HCT116 (cell line): Measurements from ENCODE around the gene CDKAL1. TPM values are rescaled to one million over a fixed set of nuclear protein-coding genes. Genes with fewer than 3 reads are reported as not detected.

Experiments used
- ATAC-seq: fragments of 200-7000 bp; cut with Tn5 transposase; 2 replicates; pipeline ENCODE4 v1.9.1; 2020; ENCODE audit warnings: mild to moderate bottlenecking, moderate library complexity
- BruUV-seq: library from RNA; stranded (reverse); fragments of 400-500 nt; replicated peaks from 2 replicates; lab custom pipeline; 2021; lab: Mats Ljungman, UMichigan
- CTCF ChIA-PET: fragments of 300-600 bp; sonication (Branson Sonifier 250); formaldehyde crosslinking; loops from one replicate; lab custom pipeline; 2021; ENCODE audit warnings: antibody characterized with exemption; lab: Charles Lee
- POLR2A ChIA-PET: fragments of 300-600, 350-600 bp; sonication (Branson Sonifier 250); formaldehyde crosslinking; loops from one replicate; lab custom pipeline; 2021; ENCODE audit warnings: antibody characterized with exemption; lab: Charles Lee
- RAD21 ChIA-PET, 2 experiments: fragments of 300-600 bp; sonication (Branson Sonifier 250); formaldehyde crosslinking; loops; one replicate each; lab custom pipeline; 2023; ENCODE audit warnings: low total read pairs in 2 of 2; ENCODE audit not compliant: uncharacterized antibody in 2 of 2, unreplicated experiment in 2 of 2, low non-redundant PET in 1 of 2; lab: Charles Lee
- DNase-seq: peaks from one replicate; pipeline ENCODE4 v3.0.0-alpha.2; 2010; ENCODE audit warnings: low read depth, low spot score
- H2AFZ ChIP-seq: fragments of 200-600 bp; shearing (Covaris generic), sonication (generic); 2 replicates; pipeline ENCODE4 v1.6.1; 2017; ENCODE audit warnings: low read depth, mixed run types, mixed read lengths, antibody characterized with exemption, low read length; ENCODE audit not compliant: poor library complexity, severe bottlenecking
- H3K27ac ChIP-seq: 2 replicates; pipeline ENCODE4 v1.5.1; 2012; ENCODE audit warnings: low read depth, low read length
- H3K27me3 ChIP-seq: fragments of 200-600 bp; sonication (generic); 2 replicates; pipeline ENCODE4 v1.6.1; 2016; ENCODE audit warnings: mixed run types, low read length, mixed read lengths; ENCODE audit not compliant: insufficient read depth
- H3K36me3 ChIP-seq, 2 experiments: fragments of 200-500 bp in 1 of 2; fragments of 200-600 bp in 1 of 2; sonication (Bioruptor generic) in 1 of 2; sonication (generic) in 1 of 2; 2 replicates each; pipeline versions ENCODE4 v1.5.1 to v1.6.1; 2014 to 2016; ENCODE audit warnings: low read length in 2 of 2, inconsistent platforms in 1 of 2, mixed read lengths in 1 of 2, mixed run types in 1 of 2; ENCODE audit not compliant: insufficient read depth in 2 of 2, control insufficient read depth in 1 of 2
- H3K4me1 ChIP-seq, 2 experiments: fragments of 200-600 bp in 1 of 2; sonication (generic) in 1 of 2; 2 replicates each; pipeline versions ENCODE4 v1.5.1 to v1.6.1; 2012 to 2017; ENCODE audit warnings: low read length in 2 of 2, inconsistent platforms in 1 of 2, mild to moderate bottlenecking in 1 of 2, mixed read lengths in 1 of 2, mixed run types in 1 of 2, moderate library complexity in 1 of 2; ENCODE audit not compliant: insufficient read depth in 2 of 2, control insufficient read depth in 1 of 2
- H3K4me2 ChIP-seq: fragments of 200-600 bp; sonication (generic); 2 replicates; pipeline ENCODE4 v1.6.1; 2017; ENCODE audit warnings: mixed run types, low read length, mixed read lengths
- H3K4me3 ChIP-seq, 2 experiments: fragments of 200-600 bp in 1 of 2; sonication (generic) in 1 of 2; replicated peaks in 1 of 2; 2 replicates each; pipeline ENCODE4 v1.5.1; 2011 to 2016; ENCODE audit warnings: low read length in 2 of 2, control low read depth in 1 of 2, low read depth in 1 of 2, mild to moderate bottlenecking in 1 of 2, mixed read lengths in 1 of 2, mixed run types in 1 of 2
- H3K79me2 ChIP-seq: fragments of 200-600 bp; sonication (generic); 2 replicates; pipeline ENCODE4 v1.6.1; 2017; ENCODE audit warnings: mild to moderate bottlenecking, mixed run types, low read length, moderate library complexity, mixed read lengths; ENCODE audit not compliant: insufficient read depth
- H3K9ac ChIP-seq: fragments of 200-600 bp; sonication (generic); 2 replicates; pipeline ENCODE4 v1.6.1; 2016; ENCODE audit warnings: low read length, mixed read lengths
- H3K9me2 ChIP-seq: fragments of 200-600 bp; sonication (generic), shearing (Covaris generic); 2 replicates; pipeline ENCODE4 v1.6.1; 2017; ENCODE audit warnings: mixed run types, mild to moderate bottlenecking, moderate library complexity; ENCODE audit not compliant: insufficient read depth
- H3K9me3 ChIP-seq, 2 experiments: fragments of 200-500 bp in 1 of 2; fragments of 200-600 bp in 1 of 2; sonication (Bioruptor generic) in 1 of 2; sonication (generic) in 1 of 2; 2 replicates each; pipeline ENCODE4 v1.6.1; 2014 to 2017; ENCODE audit warnings: low read length in 2 of 2, mixed read lengths in 2 of 2, inconsistent platforms in 1 of 2, low read depth in 1 of 2, mild to moderate bottlenecking in 1 of 2, mixed run types in 1 of 2, moderate library complexity in 1 of 2; ENCODE audit not compliant: control insufficient read depth in 1 of 2, insufficient read depth in 1 of 2
- H4K20me1 ChIP-seq: fragments of 200-600 bp; sonication (generic), shearing (Covaris generic); 2 replicates; pipeline ENCODE4 v1.6.1; 2017; ENCODE audit warnings: mixed run types, mild to moderate bottlenecking, moderate library complexity; ENCODE audit not compliant: insufficient read depth
- CBX3 ChIP-seq: IDR thresholded peaks from 2 replicates; pipeline ENCODE4 v1.6.1; 2012; ENCODE audit warnings: low read depth
- ELF1 ChIP-seq: IDR thresholded peaks from 2 replicates; pipeline ENCODE4 v1.6.1; 2012; ENCODE audit warnings: low read depth, borderline replicate concordance
- EZH2 ChIP-seq: fragments of 200-600 bp; sonication (generic); IDR thresholded peaks from 2 replicates; pipeline ENCODE4 v1.6.1; 2017; ENCODE audit warnings: antibody characterized with exemption, mixed run types
- FOSL1 ChIP-seq: IDR thresholded peaks from 2 replicates; pipeline ENCODE4 v1.6.1; 2012; ENCODE audit warnings: low read depth
- POLR2A ChIP-seq: IDR thresholded peaks from 2 replicates; pipeline ENCODE4 v1.7.0; 2011; ENCODE audit warnings: borderline replicate concordance; ENCODE audit not compliant: insufficient read depth, insufficient read length; ENCODE audit errors: extremely low read depth
- RAD21 ChIP-seq: IDR thresholded peaks from 2 replicates; pipeline ENCODE4 v1.6.1; 2012; ENCODE audit warnings: low read depth, mild to moderate bottlenecking
- TCF7L2 ChIP-seq: IDR thresholded peaks from 2 replicates; pipeline ENCODE4 v1.7.0; 2011; ENCODE audit warnings: borderline replicate concordance, inconsistent platforms; ENCODE audit not compliant: insufficient read depth, insufficient read length; ENCODE audit errors: extremely low read depth
- intact Hi-C: fragments of 100-400 bp; cut with micrococcal nuclease; formaldehyde crosslinking; loops from 2 replicates; pipeline ENCODE4 v1.10.0; 2022
- total RNA-seq: library from RNA; stranded (reverse); gene quantifications from one replicate; pipeline ENCODE4 v1.2.1, GENCODE V29; 2021; ENCODE audit not compliant: unreplicated experiment
- TF ChIP-seq, protein P1 (sequence below): IDR thresholded peaks from 2 replicates; pipeline ENCODE4 v1.6.1; 2012

Gene CDKAL1
- total RNA-seq, 1 experiment from 2014 or later, result 14.9 TPM

DNA sequence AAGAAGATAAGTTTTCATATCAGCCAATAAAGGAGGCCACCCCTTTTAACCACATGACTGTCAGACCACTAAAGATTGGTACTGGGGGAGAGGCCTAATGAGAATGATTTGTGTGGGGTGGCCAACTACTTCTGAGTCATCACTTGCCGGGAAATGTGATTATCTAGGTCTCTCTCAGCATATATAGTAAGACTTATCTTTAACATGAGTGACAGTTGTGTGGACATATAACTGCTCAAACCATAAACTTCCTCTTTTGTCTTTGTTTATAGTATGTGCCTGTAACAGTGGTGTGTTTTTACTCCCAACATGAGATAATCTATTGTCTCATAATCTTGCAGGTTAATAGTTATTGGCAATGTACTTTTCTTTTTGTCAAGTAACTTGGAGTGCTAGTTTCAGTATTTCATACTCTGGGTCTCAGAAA, 312.4 kb downstream of the CDKAL1 start (continued):
- TF ChIP-seq CBX3 (no peak), ELF1 (no peak), RAD21 (no peak), FOSL1 (no peak), POLR2A (no peak)
- TF ChIP-seq, protein P1, sequence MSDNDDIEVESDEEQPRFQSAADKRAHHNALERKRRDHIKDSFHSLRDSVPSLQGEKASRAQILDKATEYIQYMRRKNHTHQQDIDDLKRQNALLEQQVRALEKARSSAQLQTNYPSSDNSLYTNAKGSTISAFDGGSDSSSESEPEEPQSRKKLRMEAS, result no peak

DNA sequence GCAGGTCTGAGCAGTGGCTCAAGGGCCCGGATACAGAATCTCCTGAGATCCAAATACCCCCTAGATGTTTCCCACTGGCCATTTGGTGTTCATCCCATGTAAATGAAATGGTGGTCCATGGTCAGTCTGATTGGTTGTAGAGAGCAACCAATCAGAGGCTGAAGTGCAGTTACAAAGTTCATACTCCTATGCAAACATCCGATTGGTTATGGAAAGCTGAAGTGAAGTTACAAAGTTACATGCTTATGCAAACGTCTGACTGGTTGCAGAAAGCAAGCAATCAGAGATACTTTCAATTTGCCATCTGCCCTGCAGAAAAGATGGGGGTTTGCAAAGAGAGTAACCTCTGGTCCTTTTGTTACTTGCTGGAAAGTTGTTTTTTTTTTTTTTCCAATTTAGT, 313.6 kb downstream of the CDKAL1 start:
- H3K9me2 ChIP-seq, result no peaks in the 10 kb centered on the region
- POLR2A ChIA-PET, result no interaction called here
- CTCF ChIA-PET, result no interaction called here
- RAD21 ChIA-PET, result no interaction called here
- H3K9me3 ChIP-seq, result no peaks in the 10 kb centered on the region
- intact Hi-C loops, result no loop called here
- no peaks in the 10 kb centered on the region for H3K27me3 ChIP-seq
- no peak overlapping the region for H3K4me3 ChIP-seq
- H3K4me2 ChIP-seq, result no peak overlapping the region
- no peaks in the 10 kb centered on the region for H3K36me3 ChIP-seq
- no peak overlapping the region for H2AFZ ChIP-seq
- H3K79me2 ChIP-seq, result no peaks in the 10 kb centered on the region
- H3K27ac ChIP-seq, result no peak overlapping the region
- no peaks in the 10 kb centered on the region for H4K20me1 ChIP-seq
- TF ChIP-seq CBX3 (no peak), TCF7L2 (no peak), ELF1 (no peak), EZH2 (no peak), FOSL1 (no peak)
- no peak for DNase-seq
- ATAC-seq, result no peak
- no peak overlapping the region for H3K9ac ChIP-seq
- no peaks in the 10 kb centered on the region for H3K4me1 ChIP-seq
- no TSS peak for BruUV-seq
